Choroid plexus epithelial cell (primary cell): Measurements from ENCODE around the gene PITPNB.

ENCODE experiments used
- DNase-seq: peaks from one replicate; pipeline ENCODE4 v3.0.0-alpha.2; 2010; ENCODE audit warnings: low read depth
- H3K4me3 ChIP-seq: 2 replicates; pipeline ENCODE4 v1.5.1; 2011; ENCODE audit warnings: low read depth, mild to moderate bottlenecking, control low read depth, low read length, moderate library complexity
- CTCF ChIP-seq: conservative IDR thresholded peaks from 2 replicates; pipeline ENCODE4 v1.5.1; 2011; ENCODE audit warnings: low read depth, mild to moderate bottlenecking, control low read depth, inconsistent platforms, low read length, moderate library complexity

The PITPNB gene

GRCh38 chr22:27850000-27850521 is 69.0 kb downstream of the PITPNB start:
- no peak for TF ChIP-seq CTCF
- H3K4me3 ChIP-seq: no peak overlapping the region
- DNase-seq: peak; percentile 74

- no peak overlapping the region for H3K4me3 ChIP-seq
- no peak for TF ChIP-seq CTCF
- no peak for DNase-seq
Measured at GRCh38 chr22:27848005-27848404, 71.1 kb downstream of the PITPNB start.

GRCh38 chr22:27846910-27847309 is 72.1 kb downstream of the PITPNB start:
- TF ChIP-seq CTCF: no peak
- DNase-seq: no peak
- no peak overlapping the region for H3K4me3 ChIP-seq

GRCh38 chr22:27846248-27846757 is 72.8 kb downstream of the PITPNB start:
- no peak overlapping the region for H3K4me3 ChIP-seq
- no peak for TF ChIP-seq CTCF
- no peak for DNase-seq

GRCh38 chr22:27845644-27846043 is 73.4 kb downstream of the PITPNB start:
- TF ChIP-seq CTCF: no peak
- no peak overlapping the region for H3K4me3 ChIP-seq
- no peak for DNase-seq

- TF ChIP-seq CTCF: no peak
- H3K4me3 ChIP-seq: no peak overlapping the region
- DNase-seq: no peak
Measured at GRCh38 chr22:27844656-27845591, 74.1 kb downstream of the PITPNB start.

GRCh38 chr22:27844256-27844655 is 74.8 kb downstream of the PITPNB start:
- no peak overlapping the region for H3K4me3 ChIP-seq
- DNase-seq: no peak
- TF ChIP-seq CTCF: no peak
